ENCODE data around the gene VWC2. TPM values are rescaled to one million over a fixed set of nuclear protein-coding genes. Genes with fewer than 3 reads are reported as not detected.

VWC2 gene
- total and polyA plus RNA-seq, 2 of the 13 experiments (the other 11 are each of a cell fraction or from before 2014, with no cell fraction given), result not detected

DNA sequence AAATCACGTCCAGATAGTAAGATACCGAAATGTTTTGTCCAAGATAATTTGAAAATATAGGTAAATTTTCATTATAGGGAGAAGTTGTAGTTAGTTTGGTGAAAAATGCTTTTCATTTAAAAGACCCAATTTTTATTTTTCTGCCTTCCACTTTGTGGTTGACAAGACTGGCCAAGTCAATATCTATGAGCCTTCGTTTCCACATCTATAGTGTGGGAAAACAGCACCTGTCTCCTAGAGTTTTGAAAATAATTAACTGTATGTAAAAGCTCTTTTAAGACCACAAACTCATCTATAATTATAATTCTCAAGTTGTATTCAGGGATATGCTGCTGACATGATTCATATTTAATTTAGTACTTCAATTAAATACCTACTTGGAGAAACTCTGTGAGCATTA is 102.8 kb downstream of the VWC2 start (continued):
- TF ChIP-seq ZNF879 (CRISPR knock-in tag; IDR thresholded peaks at IDR 0.05) (no peak), ZNF335 (CRISPR knock-in tag; IDR thresholded peaks at IDR 0.05) (no peak), MTA3 (CRISPR knock-in tag; IDR thresholded peaks at IDR 0.05) (no peak)

DNA sequence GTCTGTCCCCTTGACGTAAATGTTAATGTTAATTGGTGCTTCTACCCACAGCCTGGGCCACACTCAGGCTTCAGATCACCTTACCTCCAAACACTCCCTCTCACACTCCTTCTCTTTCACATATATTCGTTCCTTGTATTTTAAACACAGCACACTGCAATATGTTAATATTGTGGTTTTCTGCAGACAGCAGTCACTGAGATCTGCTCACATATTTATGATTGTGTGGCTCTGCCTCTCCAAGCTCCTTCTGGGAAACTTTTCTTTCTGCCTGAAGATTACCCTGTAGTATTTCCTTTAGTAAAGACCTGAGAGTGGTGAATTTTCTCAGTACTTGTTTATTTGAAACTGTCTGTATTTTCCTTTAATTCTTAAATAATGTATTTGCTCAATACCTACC is 104.7 kb downstream of the VWC2 start:
- Histone ChIP-seq H3K9me3 (ENCODE audit: low read length) (no peaks in the 10 kb centered on the region), H3K27me3 (ENCODE audit: control insufficient read depth in 1 of 2, insufficient read depth in 2 of 2, low read length in 2 of 2) (no peaks in the 10 kb centered on the region), H2AFZ (ENCODE audit: low read length) (no peak overlapping the region), H3K27ac (ENCODE audit: extremely low read length, insufficient read depth, low read length) (no peak overlapping the region), H3K4me1 (ENCODE audit: insufficient read depth, low read length) (no peaks in the 10 kb centered on the region), H3K4me3 (replicated peaks in 1 of 3; ENCODE audit: insufficient read depth in 1 of 3, low read depth in 2 of 3, low read length in 3 of 3) (no peak overlapping the region), H3K9ac (ENCODE audit: insufficient read depth, low read depth, low read length) (no peak overlapping the region), H3K36me3 (replicated peaks in 1 of 2; ENCODE audit: control insufficient read depth in 1 of 2, insufficient read depth in 2 of 2, low read length in 2 of 2) (no peaks in the 10 kb centered on the region), H3K4me2 (ENCODE audit: low read depth, low read length) (no peak overlapping the region), H4K20me1 (ENCODE audit: insufficient read depth, low read length) (no peaks in the 10 kb centered on the region), H3K79me2 (ENCODE audit: insufficient read depth, low read length) (no peaks in the 10 kb centered on the region)
- DNase-seq (ENCODE audit: low spot score) (no peak), ATAC-seq (no peak), FAIRE-seq (no peak)
- ChIA-PET POLR2A (no interaction called here), CTCF (ENCODE audit: low intra/inter-chr PET ratio, low total read pairs) (no interaction called here)
- no TSS peak for BruUV-seq (replicated peaks)
- in situ Hi-C loops (cut with HindIII; ENCODE audit: extremely low pct_ligation_motif_present, low pct_unique_long_range_greater_than_20kb), result no loop called here
- WGBS (ENCODE audit: low lambda C conversion rate), result 0% methylated on average over 1 of the region's 2 CpGs
- intact Hi-C loops (cut with micrococcal nuclease; ENCODE audit: unreplicated experiment), result no loop called here
- TF ChIP-seq MIXL1 (CRISPR knock-in tag; IDR thresholded peaks at IDR 0.05) (no peak), ATM (IDR thresholded peaks at IDR 0.05; ENCODE audit: borderline replicate concordance) (no peak), HCFC1 (IDR thresholded peaks at IDR 0.05; ENCODE audit: low read depth, low read length) (no peak), ZNF256 (CRISPR knock-in tag; conservative IDR thresholded peaks at IDR 0.05) (no peak), ZNF878 (CRISPR knock-in tag; IDR thresholded peaks at IDR 0.05) (no peak), RARA (CRISPR knock-in tag; IDR thresholded peaks at IDR 0.05) (no peak), ZNF589 (CRISPR knock-in tag; conservative IDR thresholded peaks at IDR 0.05) (no peak), HNRNPUL1 (IDR thresholded peaks at IDR 0.05; ENCODE audit: low read depth, low read length) (no peak), GATA4 (IDR thresholded peaks at IDR 0.05; ENCODE audit: borderline replicate concordance, low read depth) (no peak)
- TF ChIP-seq, protein P1, sequence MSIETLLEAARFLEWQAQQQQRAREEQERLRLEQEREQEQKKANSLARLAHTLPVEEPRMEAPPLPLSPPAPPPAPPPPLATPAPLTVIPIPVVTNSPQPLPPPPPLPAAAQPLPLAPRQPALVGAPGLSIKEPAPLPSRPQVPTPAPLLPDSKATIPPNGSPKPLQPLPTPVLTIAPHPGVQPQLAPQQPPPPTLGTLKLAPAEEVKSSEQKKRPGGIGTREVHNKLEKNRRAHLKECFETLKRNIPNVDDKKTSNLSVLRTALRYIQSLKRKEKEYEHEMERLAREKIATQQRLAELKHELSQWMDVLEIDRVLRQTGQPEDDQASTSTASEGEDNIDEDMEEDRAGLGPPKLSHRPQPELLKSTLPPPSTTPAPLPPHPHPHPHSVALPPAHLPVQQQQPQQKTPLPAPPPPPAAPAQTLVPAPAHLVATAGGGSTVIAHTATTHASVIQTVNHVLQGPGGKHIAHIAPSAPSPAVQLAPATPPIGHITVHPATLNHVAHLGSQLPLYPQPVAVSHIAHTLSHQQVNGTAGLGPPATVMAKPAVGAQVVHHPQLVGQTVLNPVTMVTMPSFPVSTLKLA (IDR thresholded peaks at IDR 0.05), result no peak
- TF ChIP-seq, protein P2, sequence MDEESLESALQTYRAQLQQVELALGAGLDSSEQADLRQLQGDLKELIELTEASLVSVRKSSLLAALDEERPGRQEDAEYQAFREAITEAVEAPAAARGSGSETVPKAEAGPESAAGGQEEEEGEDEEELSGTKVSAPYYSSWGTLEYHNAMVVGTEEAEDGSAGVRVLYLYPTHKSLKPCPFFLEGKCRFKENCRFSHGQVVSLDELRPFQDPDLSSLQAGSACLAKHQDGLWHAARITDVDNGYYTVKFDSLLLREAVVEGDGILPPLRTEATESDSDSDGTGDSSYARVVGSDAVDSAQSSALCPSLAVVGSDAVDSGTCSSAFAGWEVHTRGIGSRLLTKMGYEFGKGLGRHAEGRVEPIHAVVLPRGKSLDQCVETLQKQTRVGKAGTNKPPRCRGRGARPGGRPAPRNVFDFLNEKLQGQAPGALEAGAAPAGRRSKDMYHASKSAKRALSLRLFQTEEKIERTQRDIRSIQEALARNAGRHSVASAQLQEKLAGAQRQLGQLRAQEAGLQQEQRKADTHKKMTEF (CRISPR knock-in tag; IDR thresholded peaks at IDR 0.05), result no peak
- TF ChIP-seq, protein P3, sequence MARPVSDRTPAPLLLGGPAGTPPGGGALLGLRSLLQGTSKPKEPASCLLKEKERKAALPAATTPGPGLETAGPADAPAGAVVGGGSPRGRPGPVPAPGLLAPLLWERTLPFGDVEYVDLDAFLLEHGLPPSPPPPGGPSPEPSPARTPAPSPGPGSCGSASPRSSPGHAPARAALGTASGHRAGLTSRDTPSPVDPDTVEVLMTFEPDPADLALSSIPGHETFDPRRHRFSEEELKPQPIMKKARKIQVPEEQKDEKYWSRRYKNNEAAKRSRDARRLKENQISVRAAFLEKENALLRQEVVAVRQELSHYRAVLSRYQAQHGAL (CRISPR knock-in tag; IDR thresholded peaks at IDR 0.05; ENCODE audit: not compliant biosample characterization), result no peak
- TF ChIP-seq, protein P4, sequence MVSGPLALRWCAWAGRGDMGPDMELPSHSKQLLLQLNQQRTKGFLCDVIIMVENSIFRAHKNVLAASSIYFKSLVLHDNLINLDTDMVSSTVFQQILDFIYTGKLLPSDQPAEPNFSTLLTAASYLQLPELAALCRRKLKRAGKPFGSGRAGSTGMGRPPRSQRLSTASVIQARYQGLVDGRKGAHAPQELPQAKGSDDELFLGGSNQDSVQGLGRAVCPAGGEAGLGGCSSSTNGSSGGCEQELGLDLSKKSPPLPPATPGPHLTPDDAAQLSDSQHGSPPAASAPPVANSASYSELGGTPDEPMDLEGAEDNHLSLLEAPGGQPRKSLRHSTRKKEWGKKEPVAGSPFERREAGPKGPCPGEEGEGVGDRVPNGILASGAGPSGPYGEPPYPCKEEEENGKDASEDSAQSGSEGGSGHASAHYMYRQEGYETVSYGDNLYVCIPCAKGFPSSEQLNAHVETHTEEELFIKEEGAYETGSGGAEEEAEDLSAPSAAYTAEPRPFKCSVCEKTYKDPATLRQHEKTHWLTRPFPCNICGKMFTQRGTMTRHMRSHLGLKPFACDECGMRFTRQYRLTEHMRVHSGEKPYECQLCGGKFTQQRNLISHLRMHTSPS (CRISPR knock-in tag; IDR thresholded peaks at IDR 0.05; ENCODE audit: low read depth), result no peak
- TF ChIP-seq, protein P5, sequence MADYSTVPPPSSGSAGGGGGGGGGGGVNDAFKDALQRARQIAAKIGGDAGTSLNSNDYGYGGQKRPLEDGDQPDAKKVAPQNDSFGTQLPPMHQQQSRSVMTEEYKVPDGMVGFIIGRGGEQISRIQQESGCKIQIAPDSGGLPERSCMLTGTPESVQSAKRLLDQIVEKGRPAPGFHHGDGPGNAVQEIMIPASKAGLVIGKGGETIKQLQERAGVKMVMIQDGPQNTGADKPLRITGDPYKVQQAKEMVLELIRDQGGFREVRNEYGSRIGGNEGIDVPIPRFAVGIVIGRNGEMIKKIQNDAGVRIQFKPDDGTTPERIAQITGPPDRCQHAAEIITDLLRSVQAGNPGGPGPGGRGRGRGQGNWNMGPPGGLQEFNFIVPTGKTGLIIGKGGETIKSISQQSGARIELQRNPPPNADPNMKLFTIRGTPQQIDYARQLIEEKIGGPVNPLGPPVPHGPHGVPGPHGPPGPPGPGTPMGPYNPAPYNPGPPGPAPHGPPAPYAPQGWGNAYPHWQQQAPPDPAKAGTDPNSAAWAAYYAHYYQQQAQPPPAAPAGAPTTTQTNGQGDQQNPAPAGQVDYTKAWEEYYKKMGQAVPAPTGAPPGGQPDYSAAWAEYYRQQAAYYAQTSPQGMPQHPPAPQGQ (CRISPR knock-in tag; IDR thresholded peaks at IDR 0.05; ENCODE audit: borderline replicate concordance), result no peak

Data from HepG2 (cell line).